ENCODE measurements around the gene WSB2.

DNA sequence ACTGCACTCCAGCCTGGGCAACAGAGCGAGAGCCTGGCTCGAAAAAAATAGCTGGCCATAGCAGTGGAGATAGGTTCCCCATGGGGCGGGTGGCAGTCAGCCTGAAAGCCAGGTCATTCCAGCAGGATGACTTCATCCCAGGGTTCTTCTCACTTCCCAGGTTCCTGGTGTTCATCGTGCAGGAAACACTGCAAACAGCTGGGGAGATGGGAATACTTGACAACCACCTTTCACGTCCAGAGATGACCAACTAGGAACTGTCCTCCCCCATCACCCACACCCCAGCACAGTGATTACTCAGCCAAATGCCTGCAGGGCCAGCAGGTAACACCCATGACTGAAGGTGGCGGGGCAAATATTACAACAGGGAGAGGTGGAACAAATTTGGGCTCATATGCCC is 41.1 kb upstream of the WSB2 start:
- TF ChIP-seq, protein P1, sequence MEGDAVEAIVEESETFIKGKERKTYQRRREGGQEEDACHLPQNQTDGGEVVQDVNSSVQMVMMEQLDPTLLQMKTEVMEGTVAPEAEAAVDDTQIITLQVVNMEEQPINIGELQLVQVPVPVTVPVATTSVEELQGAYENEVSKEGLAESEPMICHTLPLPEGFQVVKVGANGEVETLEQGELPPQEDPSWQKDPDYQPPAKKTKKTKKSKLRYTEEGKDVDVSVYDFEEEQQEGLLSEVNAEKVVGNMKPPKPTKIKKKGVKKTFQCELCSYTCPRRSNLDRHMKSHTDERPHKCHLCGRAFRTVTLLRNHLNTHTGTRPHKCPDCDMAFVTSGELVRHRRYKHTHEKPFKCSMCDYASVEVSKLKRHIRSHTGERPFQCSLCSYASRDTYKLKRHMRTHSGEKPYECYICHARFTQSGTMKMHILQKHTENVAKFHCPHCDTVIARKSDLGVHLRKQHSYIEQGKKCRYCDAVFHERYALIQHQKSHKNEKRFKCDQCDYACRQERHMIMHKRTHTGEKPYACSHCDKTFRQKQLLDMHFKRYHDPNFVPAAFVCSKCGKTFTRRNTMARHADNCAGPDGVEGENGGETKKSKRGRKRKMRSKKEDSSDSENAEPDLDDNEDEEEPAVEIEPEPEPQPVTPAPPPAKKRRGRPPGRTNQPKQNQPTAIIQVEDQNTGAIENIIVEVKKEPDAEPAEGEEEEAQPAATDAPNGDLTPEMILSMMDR (IDR thresholded peaks at IDR 0.05; ENCODE audit: low read depth, low read length, missing input control), result no peak
- TF ChIP-seq TAF1 (conservative IDR thresholded peaks at IDR 0.05) (no peak), HNF4A (conservative IDR thresholded peaks at IDR 0.05) (no peak), FOXA1 (IDR thresholded peaks at IDR 0.05) (no peak), RAD21 (IDR thresholded peaks at IDR 0.05) (no peak), SP1 (IDR thresholded peaks at IDR 0.05) (no peak), GABPA (IDR thresholded peaks at IDR 0.05 in 1 of 2, conservative IDR thresholded peaks at IDR 0.05 in 1 of 2) (no peak)
- TF ChIP-seq, protein P2, sequence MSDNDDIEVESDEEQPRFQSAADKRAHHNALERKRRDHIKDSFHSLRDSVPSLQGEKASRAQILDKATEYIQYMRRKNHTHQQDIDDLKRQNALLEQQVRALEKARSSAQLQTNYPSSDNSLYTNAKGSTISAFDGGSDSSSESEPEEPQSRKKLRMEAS (IDR thresholded peaks at IDR 0.05), result no peak
- TF ChIP-seq, protein P3, sequence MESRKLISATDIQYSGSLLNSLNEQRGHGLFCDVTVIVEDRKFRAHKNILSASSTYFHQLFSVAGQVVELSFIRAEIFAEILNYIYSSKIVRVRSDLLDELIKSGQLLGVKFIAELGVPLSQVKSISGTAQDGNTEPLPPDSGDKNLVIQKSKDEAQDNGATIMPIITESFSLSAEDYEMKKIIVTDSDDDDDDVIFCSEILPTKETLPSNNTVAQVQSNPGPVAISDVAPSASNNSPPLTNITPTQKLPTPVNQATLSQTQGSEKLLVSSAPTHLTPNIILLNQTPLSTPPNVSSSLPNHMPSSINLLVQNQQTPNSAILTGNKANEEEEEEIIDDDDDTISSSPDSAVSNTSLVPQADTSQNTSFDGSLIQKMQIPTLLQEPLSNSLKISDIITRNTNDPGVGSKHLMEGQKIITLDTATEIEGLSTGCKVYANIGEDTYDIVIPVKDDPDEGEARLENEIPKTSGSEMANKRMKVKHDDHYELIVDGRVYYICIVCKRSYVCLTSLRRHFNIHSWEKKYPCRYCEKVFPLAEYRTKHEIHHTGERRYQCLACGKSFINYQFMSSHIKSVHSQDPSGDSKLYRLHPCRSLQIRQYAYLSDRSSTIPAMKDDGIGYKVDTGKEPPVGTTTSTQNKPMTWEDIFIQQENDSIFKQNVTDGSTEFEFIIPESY (IDR thresholded peaks at IDR 0.05), result no peak
- TF ChIP-seq, protein P4, sequence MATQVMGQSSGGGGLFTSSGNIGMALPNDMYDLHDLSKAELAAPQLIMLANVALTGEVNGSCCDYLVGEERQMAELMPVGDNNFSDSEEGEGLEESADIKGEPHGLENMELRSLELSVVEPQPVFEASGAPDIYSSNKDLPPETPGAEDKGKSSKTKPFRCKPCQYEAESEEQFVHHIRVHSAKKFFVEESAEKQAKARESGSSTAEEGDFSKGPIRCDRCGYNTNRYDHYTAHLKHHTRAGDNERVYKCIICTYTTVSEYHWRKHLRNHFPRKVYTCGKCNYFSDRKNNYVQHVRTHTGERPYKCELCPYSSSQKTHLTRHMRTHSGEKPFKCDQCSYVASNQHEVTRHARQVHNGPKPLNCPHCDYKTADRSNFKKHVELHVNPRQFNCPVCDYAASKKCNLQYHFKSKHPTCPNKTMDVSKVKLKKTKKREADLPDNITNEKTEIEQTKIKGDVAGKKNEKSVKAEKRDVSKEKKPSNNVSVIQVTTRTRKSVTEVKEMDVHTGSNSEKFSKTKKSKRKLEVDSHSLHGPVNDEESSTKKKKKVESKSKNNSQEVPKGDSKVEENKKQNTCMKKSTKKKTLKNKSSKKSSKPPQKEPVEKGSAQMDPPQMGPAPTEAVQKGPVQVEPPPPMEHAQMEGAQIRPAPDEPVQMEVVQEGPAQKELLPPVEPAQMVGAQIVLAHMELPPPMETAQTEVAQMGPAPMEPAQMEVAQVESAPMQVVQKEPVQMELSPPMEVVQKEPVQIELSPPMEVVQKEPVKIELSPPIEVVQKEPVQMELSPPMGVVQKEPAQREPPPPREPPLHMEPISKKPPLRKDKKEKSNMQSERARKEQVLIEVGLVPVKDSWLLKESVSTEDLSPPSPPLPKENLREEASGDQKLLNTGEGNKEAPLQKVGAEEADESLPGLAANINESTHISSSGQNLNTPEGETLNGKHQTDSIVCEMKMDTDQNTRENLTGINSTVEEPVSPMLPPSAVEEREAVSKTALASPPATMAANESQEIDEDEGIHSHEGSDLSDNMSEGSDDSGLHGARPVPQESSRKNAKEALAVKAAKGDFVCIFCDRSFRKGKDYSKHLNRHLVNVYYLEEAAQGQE (IDR thresholded peaks at IDR 0.05), result no peak
- TF ChIP-seq, protein P5, sequence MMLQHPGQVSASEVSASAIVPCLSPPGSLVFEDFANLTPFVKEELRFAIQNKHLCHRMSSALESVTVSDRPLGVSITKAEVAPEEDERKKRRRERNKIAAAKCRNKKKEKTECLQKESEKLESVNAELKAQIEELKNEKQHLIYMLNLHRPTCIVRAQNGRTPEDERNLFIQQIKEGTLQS (IDR thresholded peaks at IDR 0.05), result no peak

Measured in liver (tissue), 3 donors.